Measurements from ENCODE around the gene SPARCL1.

Gene SPARCL1

GRCh38 chr4:87532907-87533306 is 3.7 kb upstream of the SPARCL1 start:
- no peaks in the 10 kb centered on the region for H3K9me2 ChIP-seq (replicated peaks; ENCODE audit: control insufficient read depth, low read length)
- no peak overlapping the region for H3K4me2 ChIP-seq (ENCODE audit: low read length)
- TF ChIP-seq EZH2phosphoT487 (IDR thresholded peaks at IDR 0.05; ENCODE audit: borderline replicate concordance, low read length), result no peak
- TF ChIP-seq CTCF (IDR thresholded peaks at IDR 0.05; ENCODE audit: low read depth, low read length, poor library complexity, severe bottlenecking), result no peak
- no peaks in the 10 kb centered on the region for H3K79me2 ChIP-seq (ENCODE audit: control insufficient read depth, low read length)
- H3K27me3 ChIP-seq (ENCODE audit: control insufficient read depth, low read length), result peaks cover 8% of the 10 kb centered on the region; the same call in 1 of the 2 replicates
- H3K27ac ChIP-seq (ENCODE audit: low read depth, low read length), result no peak overlapping the region
- H3K4me3 ChIP-seq (ENCODE audit: low read length), result no peak overlapping the region
- H4K20me1 ChIP-seq (ENCODE audit: control insufficient read depth, insufficient read depth, low read depth, low read length), result no peaks in the 10 kb centered on the region
- no peaks in the 10 kb centered on the region for H3K36me3 ChIP-seq (ENCODE audit: control insufficient read depth, low read length)
- no peaks in the 10 kb centered on the region for H3K9me3 ChIP-seq (ENCODE audit: control insufficient read depth, insufficient read depth, low read length)
- peaks cover 19% of the 10 kb centered on the region for H3K4me1 ChIP-seq (ENCODE audit: control insufficient read depth, low read length)
- H3F3A ChIP-seq (ENCODE audit: control insufficient read depth, insufficient read depth), result no peaks in the 10 kb centered on the region

- H3K4me1 ChIP-seq (ENCODE audit: control insufficient read depth, low read length), result peaks cover 19% of the 10 kb centered on the region
- peaks cover 8% of the 10 kb centered on the region; the same call in 1 of the 2 replicates for H3K27me3 ChIP-seq (ENCODE audit: control insufficient read depth, low read length)
- H3K9me3 ChIP-seq (ENCODE audit: control insufficient read depth, insufficient read depth, low read length), result no peaks in the 10 kb centered on the region
- no peaks in the 10 kb centered on the region for H3F3A ChIP-seq (ENCODE audit: control insufficient read depth, insufficient read depth)
- no peaks in the 10 kb centered on the region for H3K36me3 ChIP-seq (ENCODE audit: control insufficient read depth, low read length)
- H3K4me2 ChIP-seq (ENCODE audit: low read length), result no peak overlapping the region
- no peaks in the 10 kb centered on the region for H4K20me1 ChIP-seq (ENCODE audit: control insufficient read depth, insufficient read depth, low read depth, low read length)
- H3K79me2 ChIP-seq (ENCODE audit: control insufficient read depth, low read length), result no peaks in the 10 kb centered on the region
- no peak overlapping the region for H3K4me3 ChIP-seq (ENCODE audit: low read length)
- H3K9me2 ChIP-seq (replicated peaks; ENCODE audit: control insufficient read depth, low read length), result no peaks in the 10 kb centered on the region
- TF ChIP-seq EZH2phosphoT487 (IDR thresholded peaks at IDR 0.05; ENCODE audit: borderline replicate concordance, low read length) (no peak), CTCF (IDR thresholded peaks at IDR 0.05; ENCODE audit: low read depth, low read length, poor library complexity, severe bottlenecking) (no peak)
- no peak overlapping the region for H3K27ac ChIP-seq (ENCODE audit: low read depth, low read length)
Measured at GRCh38 chr4:87532109-87532508, 2.9 kb upstream of the SPARCL1 start.

GRCh38 chr4:87531621-87532020 is 2.4 kb upstream of the SPARCL1 start:
- H3K79me2 ChIP-seq (ENCODE audit: control insufficient read depth, low read length), result no peaks in the 10 kb centered on the region
- H3K4me1 ChIP-seq (ENCODE audit: control insufficient read depth, low read length), result peaks cover 19% of the 10 kb centered on the region
- H4K20me1 ChIP-seq (ENCODE audit: control insufficient read depth, insufficient read depth, low read depth, low read length), result no peaks in the 10 kb centered on the region
- H3K9me3 ChIP-seq (ENCODE audit: control insufficient read depth, insufficient read depth, low read length), result no peaks in the 10 kb centered on the region
- H3K36me3 ChIP-seq (ENCODE audit: control insufficient read depth, low read length), result no peaks in the 10 kb centered on the region
- TF ChIP-seq CTCF (IDR thresholded peaks at IDR 0.05; ENCODE audit: low read depth, low read length, poor library complexity, severe bottlenecking) (no peak), EZH2phosphoT487 (IDR thresholded peaks at IDR 0.05; ENCODE audit: borderline replicate concordance, low read length) (no peak)
- no peak overlapping the region for H3K4me3 ChIP-seq (ENCODE audit: low read length)
- H3K9me2 ChIP-seq (replicated peaks; ENCODE audit: control insufficient read depth, low read length), result no peaks in the 10 kb centered on the region
- H3K4me2 ChIP-seq (ENCODE audit: low read length), result no peak overlapping the region
- no peaks in the 10 kb centered on the region for H3F3A ChIP-seq (ENCODE audit: control insufficient read depth, insufficient read depth)
- H3K27ac ChIP-seq (ENCODE audit: low read depth, low read length), result no peak overlapping the region
- H3K27me3 ChIP-seq (ENCODE audit: control insufficient read depth, low read length), result peaks cover 8% of the 10 kb centered on the region; the same call in 1 of the 2 replicates

All from DOHH2 (cell line).